NCI-H2029 (cell line): Measurements from ENCODE around the gene CAPN8.

Experiments used
- DNase-seq: peaks from one replicate; lab custom pipeline; 2025; lab: John Stamatoyannopoulos, UW

Gene CAPN8

DNA sequence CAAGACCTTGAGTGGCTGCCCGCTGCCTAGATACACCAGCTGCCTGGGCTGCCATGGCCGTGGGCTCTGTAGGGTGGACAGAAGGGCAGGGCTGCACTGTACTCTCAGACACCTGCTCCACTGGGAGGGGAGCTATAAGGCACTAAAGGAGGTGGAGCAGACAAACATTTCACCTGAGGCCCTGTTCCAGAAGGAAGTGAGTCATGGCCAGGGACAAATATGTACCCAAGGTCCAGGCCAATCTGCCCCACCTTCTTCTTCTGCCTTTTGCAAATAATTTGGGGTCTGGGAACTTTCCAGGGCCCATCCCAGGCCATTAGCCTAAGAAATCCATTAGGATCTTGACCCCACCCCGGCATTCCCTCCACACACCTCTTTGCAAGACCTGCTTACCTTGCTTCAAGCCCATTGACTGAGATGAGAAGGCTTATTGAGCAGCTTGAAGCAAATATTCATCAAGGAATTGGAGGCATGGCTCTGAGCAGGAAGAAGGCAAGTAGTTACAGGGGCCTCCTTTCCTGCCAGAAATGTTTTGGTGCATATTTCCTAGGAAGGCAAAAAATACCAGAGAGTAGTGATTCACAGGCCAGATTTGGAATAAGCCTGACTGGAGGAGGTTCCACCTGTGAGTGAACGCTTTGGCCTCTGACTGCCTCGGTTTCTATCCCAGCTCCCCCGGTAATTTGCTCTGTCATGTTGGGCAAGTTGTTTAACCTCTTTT, at the start of gene CAPN8:
Gene CAPN8 (minus strand): TSS at position 110 of the 721 bp plus-strand sequence. CDS start 55 bp downstream, at position 55.
- DNase-seq = peak; percentile 37

DNA sequence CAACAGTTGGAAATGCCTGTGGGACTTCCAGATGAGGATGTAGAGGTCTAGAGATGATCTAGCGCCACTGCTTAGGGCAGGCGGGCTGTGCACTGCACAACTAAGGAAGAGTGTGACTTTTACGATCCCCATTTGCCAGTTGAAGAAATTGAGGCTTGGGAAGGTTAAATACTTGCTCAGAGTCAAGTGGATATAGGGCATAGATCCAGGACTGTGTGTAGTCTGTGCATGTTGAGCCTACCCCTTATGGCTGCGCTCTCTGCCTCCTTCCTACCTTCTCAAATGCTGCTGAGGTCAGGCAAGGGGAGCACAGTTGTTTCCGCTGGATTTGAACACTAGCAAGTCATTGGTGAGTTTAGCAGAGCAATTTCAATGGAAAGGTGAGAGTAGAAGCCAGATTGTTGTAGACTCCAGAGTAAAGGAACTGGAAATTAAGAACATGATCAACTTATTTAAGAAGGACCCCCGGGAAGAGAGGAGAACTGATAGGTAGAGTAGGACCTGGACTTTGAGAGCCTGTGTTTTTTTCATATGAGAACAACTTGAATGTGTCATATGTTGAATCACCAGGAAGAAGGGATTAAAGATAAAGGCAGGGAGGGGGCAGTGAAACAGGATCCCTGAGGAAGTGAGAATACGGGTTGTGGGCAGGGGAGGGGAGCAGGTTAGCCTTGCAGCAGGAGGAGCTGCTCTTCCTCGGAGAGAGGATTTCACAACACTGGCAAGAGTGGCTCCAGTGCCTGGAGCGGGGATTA, 49.5 kb upstream of the CAPN8 start:
- DNase-seq = peak; percentile 68

DNA sequence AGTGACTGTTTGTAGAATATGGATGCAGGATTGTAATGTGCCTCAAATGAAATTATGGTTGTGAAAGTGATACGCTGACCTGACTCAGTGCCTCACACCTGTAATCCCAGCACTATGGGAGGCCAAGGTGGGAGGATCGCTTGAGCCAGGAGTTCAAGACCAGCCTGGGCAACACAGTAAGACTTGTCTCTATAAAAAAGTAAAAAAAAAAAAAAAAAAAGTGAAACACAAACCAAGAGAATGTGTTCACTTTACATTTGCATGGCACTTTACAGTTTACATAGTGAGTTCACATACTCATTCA, 48.9 kb upstream of the CAPN8 start:
- DNase-seq = no peak

DNA sequence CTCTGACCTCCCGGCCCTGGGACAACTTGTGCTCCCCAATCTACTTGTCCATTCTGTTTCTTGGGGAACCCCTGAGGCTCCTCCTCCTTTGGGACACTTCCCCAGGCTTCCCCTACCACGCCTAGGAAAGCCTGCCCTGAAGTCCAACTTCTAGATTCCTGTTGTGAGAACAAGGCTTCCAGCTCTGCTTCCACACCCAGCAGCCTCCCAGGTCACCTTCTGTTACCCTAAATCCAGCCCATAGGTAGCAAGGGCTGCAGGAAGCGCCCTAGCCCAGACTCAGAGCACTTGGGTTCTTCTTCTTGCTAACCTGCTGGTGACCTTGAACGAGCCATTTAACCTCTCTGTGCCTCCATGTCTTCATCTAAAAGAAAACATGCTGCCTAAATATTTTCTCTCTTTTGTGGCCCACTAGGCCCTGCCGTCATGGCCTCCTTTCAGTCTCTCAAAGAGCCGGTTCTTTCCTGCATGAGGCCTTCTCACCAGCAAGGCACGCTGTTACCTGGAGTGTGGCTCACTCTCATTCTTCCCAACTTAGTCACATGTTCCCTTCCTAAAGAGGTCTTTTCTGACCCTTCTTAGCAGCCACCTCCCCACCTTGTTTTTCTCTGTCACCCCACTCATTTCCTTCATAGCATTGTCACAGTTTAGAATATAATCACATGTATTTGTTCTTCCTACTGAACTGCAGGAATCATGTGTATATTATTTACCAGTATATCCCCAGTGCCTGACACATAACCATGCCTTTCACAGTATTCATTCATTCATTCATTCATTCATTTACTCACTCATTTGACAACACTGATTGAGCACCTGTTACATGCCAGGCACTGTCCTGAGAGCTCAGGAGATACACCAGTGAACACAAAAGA, 48.3 kb upstream of the CAPN8 start:
- DNase-seq = no peak

DNA sequence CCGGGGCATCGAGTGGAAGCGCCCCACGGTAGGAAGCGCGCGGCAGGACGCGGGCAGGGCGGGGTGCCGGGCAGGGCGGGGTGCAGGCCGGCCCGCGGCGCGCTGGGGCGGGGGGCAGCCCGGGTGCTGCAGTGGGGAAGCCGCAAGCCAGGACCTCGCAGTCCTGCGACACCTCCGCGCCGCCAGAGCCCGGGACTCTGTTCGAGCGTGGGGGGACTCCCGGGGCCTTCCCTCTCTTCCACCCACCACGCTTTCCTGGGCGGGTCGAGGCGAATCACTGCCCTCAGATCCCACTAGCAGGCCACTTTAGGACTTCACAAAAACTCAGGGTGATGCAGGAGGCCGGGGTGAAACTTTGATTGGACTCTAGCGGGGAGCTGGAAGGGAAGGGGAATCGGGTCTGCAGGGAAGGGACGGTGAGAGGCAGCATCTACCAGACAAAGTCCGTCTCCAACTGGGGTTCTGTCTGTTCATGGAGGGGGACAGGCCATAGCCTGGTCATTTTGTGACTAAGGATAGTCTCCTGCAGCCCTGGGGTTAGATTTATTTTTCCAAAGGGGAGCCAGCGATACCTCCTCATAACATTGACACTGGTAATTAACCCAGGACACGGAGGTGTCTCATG, 47.5 kb upstream of the CAPN8 start:
- no peak for DNase-seq

DNA sequence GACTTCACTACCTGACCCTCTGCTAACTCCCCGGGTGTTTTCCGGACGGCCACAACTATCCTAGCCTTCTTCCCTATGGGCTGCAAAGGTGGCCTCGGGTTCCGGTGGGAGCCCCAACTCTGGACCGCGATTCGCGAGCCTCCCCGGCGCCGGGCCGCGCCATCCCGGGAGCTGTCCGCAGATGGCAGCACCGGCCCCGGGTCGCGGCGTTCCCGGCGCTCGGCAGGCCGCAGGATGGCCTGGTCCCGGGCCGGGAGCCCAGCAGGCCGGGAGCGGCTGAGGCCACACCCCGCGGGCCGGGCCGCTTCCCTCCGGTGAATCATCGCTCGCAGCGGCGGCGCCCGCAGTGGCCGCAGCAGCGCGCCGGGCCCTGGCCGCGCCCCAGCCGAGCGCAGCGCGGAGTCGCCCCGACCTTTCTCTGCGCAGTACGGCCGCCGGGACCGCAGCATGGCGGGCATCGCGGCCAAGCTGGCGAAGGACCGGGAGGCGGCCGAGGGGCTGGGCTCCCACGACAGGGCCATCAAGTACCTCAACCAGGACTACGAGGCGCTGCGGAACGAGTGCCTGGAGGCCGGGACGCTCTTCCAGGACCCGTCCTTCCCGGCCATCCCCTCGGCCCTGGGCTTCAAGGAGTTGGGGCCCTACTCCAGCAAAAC, 46.8 kb upstream of the CAPN8 start, which contains the start of gene CAPN2:
Gene CAPN2 (plus strand): TSS at position 346 of the 656 bp plus-strand sequence. CDS start 102 bp downstream, at position 448.
- DNase-seq = no peak

DNA sequence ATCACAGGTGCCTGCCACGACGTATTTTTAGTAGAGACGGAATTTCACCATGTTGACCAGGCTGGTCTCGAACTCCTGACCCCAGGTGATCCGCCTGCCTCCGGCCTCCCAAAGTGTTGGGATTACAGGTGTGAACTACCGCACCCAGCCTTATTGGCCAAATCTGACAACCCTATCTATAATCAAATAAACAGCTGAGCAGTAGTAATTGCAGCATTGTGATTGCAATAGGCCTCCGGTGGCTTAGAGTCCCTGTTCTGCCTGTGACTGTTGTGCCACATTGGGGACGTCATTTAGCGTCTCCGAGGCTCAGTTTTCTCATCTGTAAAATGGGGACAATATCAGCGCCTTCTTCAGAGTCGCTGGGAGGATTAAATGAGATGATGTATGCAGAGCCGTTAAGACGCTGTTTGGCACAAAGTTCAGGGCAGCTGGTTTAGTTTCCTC, 46.3 kb upstream of the CAPN8 start:
- no peak for DNase-seq

DNA sequence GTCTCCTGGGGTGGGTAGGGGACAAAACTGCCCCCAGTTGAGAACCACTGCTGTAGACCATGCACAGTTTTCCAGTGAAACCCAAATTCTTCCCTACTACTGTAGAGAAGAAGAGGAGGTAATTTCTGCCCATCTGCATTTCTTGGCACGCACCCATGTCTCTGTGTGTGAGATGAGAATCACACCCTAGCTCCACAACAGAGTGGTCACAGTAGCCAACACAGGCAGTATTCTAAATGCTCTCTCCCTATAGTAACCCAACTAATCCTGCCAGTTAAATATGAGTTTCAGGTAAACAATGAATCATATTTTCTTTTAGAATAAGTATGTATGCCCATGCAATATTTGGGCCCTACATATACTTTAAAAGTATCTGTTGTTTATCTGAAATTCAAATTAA, 45.7 kb upstream of the CAPN8 start:
- DNase-seq = peak; percentile 31

DNA sequence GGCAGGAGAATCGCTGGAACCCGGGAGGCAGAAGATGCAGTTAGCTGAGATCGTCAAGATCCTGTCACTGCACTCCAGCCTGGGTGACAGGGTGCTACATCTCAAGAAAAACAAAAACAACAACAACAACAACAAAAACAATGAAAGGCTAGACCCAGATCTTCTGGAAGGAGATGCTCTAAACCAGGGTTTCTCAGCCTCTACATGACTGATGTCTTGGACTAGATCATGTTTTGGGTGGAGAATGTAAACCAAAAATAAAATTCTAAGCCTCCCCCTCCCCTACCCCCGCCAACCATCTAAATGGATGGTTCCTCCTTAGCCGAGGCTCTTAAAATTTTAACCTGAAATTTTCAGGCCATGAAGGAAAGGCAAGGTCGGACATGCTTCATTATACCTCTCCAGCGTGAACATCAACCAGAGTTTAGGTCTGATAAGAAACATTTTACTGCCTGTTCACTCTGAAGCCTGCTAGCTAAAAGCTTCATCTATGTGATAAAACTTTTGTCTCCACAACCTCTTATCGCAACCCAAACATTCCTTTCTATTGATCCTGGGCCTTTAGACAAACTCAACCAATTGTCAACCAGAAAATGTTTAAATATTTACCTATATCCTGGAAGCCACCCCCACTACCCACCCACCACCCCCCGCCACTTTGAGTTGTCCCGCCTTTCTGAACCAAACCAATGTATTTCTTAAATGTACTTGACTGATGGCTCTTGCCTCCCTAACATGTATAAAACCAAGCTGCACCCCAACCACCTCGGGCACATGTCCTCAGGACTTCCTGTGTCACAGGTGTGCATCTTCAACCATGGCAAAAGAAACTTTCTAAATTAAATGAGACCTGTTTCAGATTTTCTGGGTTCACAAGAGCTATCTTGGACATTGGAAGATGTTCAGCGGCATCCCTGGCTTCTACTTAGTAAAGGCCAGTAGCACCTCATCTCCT, 45.0 kb upstream of the CAPN8 start:
- DNase-seq = no peak

DNA sequence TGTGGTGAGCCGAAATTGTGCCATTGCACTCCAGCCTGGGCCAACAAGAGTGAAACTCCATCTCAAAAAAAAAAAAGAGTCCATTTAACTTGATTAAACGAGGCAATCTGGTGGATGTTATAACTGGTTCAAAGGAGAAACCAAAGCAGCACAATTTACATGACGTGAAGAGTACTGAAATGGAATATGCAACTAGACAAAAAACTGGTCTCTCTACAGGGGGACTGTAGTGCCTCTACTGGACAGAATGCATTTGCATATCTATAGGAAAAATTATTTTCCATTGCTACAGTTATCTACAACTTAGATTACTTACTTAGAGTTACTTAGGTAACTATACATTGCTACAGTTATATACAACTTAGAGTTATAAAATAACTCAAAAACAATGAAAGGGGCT, 44.1 kb upstream of the CAPN8 start:
- no peak for DNase-seq

DNA sequence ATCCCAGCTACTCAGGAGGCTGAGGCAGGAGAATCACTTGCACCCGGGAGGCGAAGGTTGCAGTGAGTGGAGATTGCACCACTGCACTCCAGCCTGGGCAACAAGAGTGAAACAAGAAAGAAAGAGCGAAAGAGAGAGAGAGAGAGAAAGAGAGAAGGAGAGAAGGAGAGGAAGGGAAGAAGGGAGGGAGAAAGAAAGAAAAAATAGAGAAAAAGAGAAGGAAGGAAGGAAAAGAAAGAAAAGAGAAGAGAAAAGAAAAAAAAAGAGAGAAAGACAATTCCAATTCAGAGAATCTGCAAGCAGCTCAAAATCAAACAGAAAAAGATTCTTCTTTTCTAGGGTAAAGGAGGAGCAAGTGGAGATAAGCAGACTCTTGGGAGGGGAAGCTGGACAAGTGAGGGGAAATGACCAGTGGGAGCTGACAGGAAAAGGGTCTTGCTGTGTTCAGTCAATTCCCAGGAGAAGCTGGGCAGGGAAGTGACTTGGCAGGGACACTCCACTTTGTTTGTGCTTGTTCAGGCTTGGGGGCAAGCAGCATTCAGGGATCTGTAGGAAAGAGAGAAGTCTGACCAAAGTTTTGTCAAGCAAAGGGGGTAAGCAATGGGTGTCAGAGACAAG, 43.3 kb upstream of the CAPN8 start:
- no peak for DNase-seq

DNA sequence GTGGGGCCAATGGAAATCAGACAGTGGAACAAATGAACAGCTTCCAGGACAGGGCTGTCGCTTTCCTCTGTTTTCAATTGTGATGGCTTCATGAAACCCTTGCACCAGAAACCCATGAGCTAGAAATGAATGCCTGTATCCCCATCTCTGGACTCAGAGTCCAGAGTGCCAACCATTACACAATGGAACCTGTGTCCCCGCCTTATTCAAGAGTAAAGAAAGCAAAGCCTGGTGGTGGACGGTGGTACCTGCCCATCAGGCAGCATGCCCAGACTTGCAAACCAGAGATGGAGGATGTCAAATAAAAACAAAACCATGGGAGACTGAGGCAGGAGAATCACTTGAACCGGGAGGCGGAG, 42.5 kb upstream of the CAPN8 start:
- peak; percentile 82 for DNase-seq

DNA sequence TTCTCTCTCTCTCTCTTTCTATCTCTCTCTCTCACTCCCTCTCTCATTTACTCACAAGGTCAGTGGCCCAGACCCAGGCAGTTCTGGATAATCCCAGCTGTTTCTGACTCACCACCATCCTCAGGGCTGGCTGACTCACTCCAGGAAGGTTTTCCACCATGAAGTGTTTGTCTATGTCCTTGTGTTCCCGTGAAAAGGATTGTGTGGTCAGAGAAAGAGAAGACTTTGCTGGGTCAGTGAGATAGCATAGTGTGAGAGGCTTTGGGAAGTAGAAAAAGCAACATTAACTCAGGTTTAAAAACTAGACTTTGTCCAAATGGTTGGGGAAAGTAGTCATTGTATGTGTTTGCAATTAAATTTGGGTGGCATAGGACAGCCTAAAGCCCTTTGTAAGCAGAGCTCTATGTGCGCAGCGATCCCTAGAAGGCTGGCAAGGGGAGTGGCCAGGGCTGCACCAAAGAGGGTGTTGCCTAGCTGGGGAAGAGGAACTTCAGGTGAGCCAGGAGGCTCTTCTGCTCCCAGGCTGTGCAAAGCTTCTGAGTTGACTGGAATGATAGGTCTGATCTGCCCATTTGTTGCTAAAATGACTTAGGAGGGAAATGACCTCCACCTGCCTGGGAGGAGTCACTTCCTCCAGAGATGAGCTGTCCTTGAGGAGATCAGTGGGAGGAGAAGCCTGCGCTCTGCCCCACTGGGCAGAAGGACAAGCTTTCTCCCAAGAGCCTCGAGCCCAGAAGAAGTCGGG, 41.9 kb upstream of the CAPN8 start:
- DNase-seq = peak; percentile 89

DNA sequence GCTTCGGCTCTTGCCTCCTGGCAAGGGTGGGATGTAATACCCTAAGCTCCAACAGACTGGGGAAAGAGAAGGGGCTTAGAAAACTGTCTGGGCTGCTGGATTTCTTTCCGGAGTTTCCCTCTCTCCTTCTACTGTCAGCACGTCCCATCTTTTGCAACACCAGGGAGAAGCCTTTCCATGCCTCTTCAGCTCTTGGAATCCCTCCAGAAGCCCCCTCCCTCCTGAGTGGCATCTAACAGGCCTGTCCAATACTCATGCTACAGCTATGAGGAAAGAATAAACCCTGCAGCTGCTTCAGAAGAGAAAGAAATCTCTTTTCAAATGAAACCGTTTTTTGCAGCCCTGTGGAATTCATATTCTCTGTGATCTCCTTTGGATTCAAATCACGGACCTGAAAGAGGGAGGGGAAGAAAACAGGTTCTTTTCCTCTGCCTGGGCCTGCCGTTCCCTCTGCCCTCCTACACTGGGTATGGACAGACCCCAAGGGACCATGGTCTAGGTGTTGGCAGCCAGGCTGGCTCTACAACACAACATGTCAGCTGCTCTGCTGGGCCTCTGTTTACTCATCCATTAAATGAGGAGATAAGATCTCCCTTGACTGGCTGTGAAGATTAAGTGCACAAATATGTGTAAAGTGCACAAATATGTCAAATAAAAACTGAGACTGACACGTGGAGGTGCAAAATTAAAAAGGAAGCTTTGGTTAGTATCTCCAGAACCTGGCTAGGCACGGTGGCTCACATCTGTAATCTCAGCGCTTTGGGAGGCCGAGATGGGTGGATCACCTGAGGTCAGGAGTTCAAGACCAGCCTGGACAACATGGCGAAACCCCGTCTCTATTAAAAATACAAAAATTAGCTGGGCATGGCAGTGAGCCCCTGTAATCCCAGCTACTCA, 40.8 kb upstream of the CAPN8 start:
- peak; percentile 76 for DNase-seq

DNA sequence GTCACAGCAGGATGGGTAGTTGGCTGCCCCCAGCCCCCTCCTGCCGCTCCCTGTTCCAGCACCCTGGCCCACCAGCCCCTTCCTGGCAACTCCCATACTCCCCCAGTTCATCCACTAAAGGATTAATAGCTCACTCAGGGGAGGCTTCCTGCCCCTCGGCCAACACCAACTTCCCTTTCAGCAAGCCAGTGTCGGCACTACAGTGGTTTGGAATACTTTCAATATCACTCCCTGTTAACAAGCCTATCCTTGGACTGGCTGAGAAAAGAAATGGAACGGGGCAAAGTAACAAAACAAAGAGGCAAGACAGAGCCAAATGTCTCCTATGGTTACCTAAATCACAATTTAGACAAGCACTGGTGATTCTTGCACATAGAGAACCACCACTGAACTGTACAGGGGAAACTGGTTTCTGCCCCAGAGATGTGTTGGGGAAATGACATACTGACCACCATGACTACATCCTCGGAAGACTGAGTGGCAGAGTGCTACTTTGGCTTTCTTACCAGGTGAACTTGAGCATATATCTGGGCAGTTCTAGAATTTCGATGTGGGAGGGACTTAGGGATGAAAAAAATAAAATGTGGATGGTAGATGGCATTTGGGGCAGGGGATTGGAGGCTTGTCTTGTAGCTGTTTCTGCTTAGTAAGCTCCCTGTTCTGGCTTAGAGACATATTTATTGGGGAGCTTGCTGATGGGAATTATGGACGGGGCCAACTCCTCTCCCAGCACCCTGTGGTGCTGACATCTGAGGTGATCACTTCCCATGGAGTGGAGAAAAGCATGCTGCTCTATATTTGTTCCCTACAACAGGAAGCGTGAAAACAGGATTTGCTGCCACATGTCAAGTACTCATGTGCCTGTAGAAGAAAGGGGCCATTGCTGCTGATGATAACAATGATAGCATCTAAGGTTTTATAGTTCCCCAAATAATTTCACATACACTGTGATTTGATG, 39.7 kb upstream of the CAPN8 start:
- peak; percentile 37 for DNase-seq

DNA sequence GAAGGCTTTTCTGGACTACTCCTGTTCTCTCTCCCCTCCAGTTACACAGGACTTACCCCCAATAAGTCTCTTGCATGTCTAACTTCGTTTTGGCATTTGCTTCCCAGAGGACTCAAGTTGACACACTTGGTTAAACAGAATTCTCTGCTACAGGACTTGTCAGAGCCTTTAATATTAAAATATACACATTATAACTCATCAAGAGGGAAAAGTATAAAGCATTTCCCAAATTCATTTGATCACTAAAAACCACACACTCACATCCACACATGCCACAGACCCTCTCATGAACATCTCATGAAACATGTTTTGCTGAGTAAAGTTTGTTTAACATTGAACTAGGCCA, 38.1 kb upstream of the CAPN8 start:
- no peak for DNase-seq
